H9 (cell line): ENCODE data around the gene BPIFB6. TPM values are rescaled to one million over a fixed set of nuclear protein-coding genes. Genes with fewer than 3 reads are reported as not detected.

Source experiments
- DNase-seq: peaks from one replicate; pipeline ENCODE4 v3.0.0-alpha.2; 2017
- H2AFZ ChIP-seq: one replicate; pipeline ENCODE4 v1.6.1; 2013; ENCODE audit warnings: mild to moderate bottlenecking, low read length, control low read depth, moderate library complexity
- H2AK5ac ChIP-seq: 2 replicates; pipeline ENCODE4 v1.6.1; 2013; ENCODE audit warnings: low read length, control low read depth, mixed read lengths; ENCODE audit not compliant: insufficient read length
- H2BK120ac ChIP-seq: one replicate; pipeline ENCODE4 v1.6.1; 2013; ENCODE audit warnings: low read depth, mild to moderate bottlenecking, low read length, control low read depth, inconsistent platforms; ENCODE audit not compliant: poor library complexity, severe bottlenecking
- H2BK12ac ChIP-seq: 2 replicates; pipeline ENCODE4 v1.6.1; 2013; ENCODE audit warnings: low read length, control low read depth, mixed read lengths, low read depth; ENCODE audit not compliant: insufficient read length
- H2BK15ac ChIP-seq: 2 replicates; pipeline ENCODE4 v1.6.1; 2013; ENCODE audit warnings: low read depth, low read length, control low read depth
- H2BK20ac ChIP-seq: one replicate; pipeline ENCODE4 v1.6.1; 2013; ENCODE audit warnings: low read depth, mild to moderate bottlenecking, low read length, control low read depth, inconsistent platforms; ENCODE audit not compliant: poor library complexity, severe bottlenecking
- H2BK5ac ChIP-seq: 2 replicates; pipeline ENCODE4 v1.6.1; 2013; ENCODE audit warnings: low read length, control low read depth, mixed read lengths; ENCODE audit not compliant: insufficient read length
- H3K14ac ChIP-seq: 2 replicates; pipeline ENCODE4 v1.6.1; 2013; ENCODE audit warnings: low read length, control low read depth; ENCODE audit not compliant: insufficient read depth
- H3K18ac ChIP-seq: 2 replicates; pipeline ENCODE4 v1.6.1; 2013; ENCODE audit warnings: low read depth, mild to moderate bottlenecking, mixed read lengths, low read length, control low read depth; ENCODE audit not compliant: insufficient read length
- H3K23ac ChIP-seq: 2 replicates; pipeline ENCODE4 v1.6.1; 2013; ENCODE audit warnings: low read length, control low read depth, mixed read lengths, low read depth; ENCODE audit not compliant: insufficient read length
- H3K23me2 ChIP-seq: 2 replicates; pipeline ENCODE4 v1.6.1; 2013; ENCODE audit warnings: low read depth, mild to moderate bottlenecking, mixed read lengths, low read length, control low read depth; ENCODE audit not compliant: insufficient read length, poor library complexity, severe bottlenecking
- H3K27ac ChIP-seq: 2 replicates; pipeline ENCODE4 v1.5.1; 2013; ENCODE audit warnings: low read length, control low read depth, mixed read lengths, low read depth; ENCODE audit not compliant: insufficient read length
- H3K27me3 ChIP-seq: 2 replicates; pipeline ENCODE4 v1.6.1; 2013; ENCODE audit warnings: low read length, control low read depth, inconsistent platforms; ENCODE audit not compliant: insufficient read depth
- H3K4ac ChIP-seq: 2 replicates; pipeline ENCODE4 v1.6.1; 2013; ENCODE audit warnings: low read depth, mild to moderate bottlenecking, control low read depth, inconsistent platforms, low read length, moderate library complexity
- H3K4me1 ChIP-seq: 2 replicates; pipeline ENCODE4 v1.6.1; 2013; ENCODE audit warnings: low read length, control low read depth, inconsistent platforms; ENCODE audit not compliant: insufficient read depth
- H3K4me2 ChIP-seq: 2 replicates; pipeline ENCODE4 v1.6.1; 2013; ENCODE audit warnings: low read length, control low read depth, mixed read lengths; ENCODE audit not compliant: insufficient read length, insufficient read depth
- H3K56ac ChIP-seq: 2 replicates; pipeline ENCODE4 v1.6.1; 2013; ENCODE audit warnings: low read depth, mild to moderate bottlenecking, mixed read lengths, low read length, control low read depth; ENCODE audit not compliant: insufficient read length
- H3K79me1 ChIP-seq: 2 replicates; pipeline ENCODE4 v1.6.1; 2013; ENCODE audit warnings: low read depth, mild to moderate bottlenecking, moderate library complexity, low read length, control low read depth, inconsistent platforms; ENCODE audit not compliant: insufficient read depth, poor library complexity, severe bottlenecking
- H3K79me2 ChIP-seq: 2 replicates; pipeline ENCODE4 v1.6.1; 2013; ENCODE audit warnings: low read length, control low read depth, inconsistent platforms; ENCODE audit not compliant: insufficient read depth
- H3K9ac ChIP-seq: 2 replicates; pipeline ENCODE4 v1.6.1; 2013; ENCODE audit warnings: low read length, control low read depth, mixed read lengths; ENCODE audit not compliant: insufficient read length; ENCODE audit errors: extremely low read depth
- H3K9me3 ChIP-seq: one replicate; pipeline ENCODE4 v1.6.1; 2013; ENCODE audit warnings: low read depth, low read length, inconsistent platforms; ENCODE audit not compliant: control insufficient read depth
- H3T11ph ChIP-seq: one replicate; pipeline ENCODE4 v1.6.1; 2013; ENCODE audit warnings: mild to moderate bottlenecking, low read length, control low read depth, inconsistent platforms
- H4K20me1 ChIP-seq: one replicate; pipeline ENCODE4 v1.6.1; 2013; ENCODE audit not compliant: control insufficient read depth, insufficient read length, insufficient read depth
- H4K5ac ChIP-seq: 2 replicates; pipeline ENCODE4 v1.6.1; 2013; ENCODE audit warnings: low read depth, mild to moderate bottlenecking, mixed read lengths, low read length, control low read depth; ENCODE audit not compliant: insufficient read length
- H4K8ac ChIP-seq: replicated peaks from 2 replicates; pipeline ENCODE4 v1.6.1; 2013; ENCODE audit warnings: low read length, control low read depth, mixed read lengths, low read depth; ENCODE audit not compliant: insufficient read length
- H4K91ac ChIP-seq: 2 replicates; pipeline ENCODE4 v1.6.1; 2013; ENCODE audit warnings: low read depth, mild to moderate bottlenecking, moderate library complexity, mixed read lengths, low read length, control low read depth; ENCODE audit not compliant: insufficient read length
- H3K27ac Mint-ChIP-seq, 3 experiments: 2 replicates in 2 of 3; 3 replicates in 1 of 3; pipeline ENCODE4 v1.8.0; 2020 to 2021; ENCODE audit warnings: mixed read lengths in 3 of 3, mild to moderate bottlenecking in 1 of 3, moderate library complexity in 1 of 3
- H3K27me3 Mint-ChIP-seq: 2 replicates; pipeline ENCODE4 v1.8.0; 2021; ENCODE audit warnings: low read depth, mild to moderate bottlenecking, moderate library complexity, mixed read lengths
- H3K36me3 Mint-ChIP-seq, 3 experiments: 2 replicates in 2 of 3; 3 replicates in 1 of 3; pipeline ENCODE4 v1.8.0; 2020 to 2021; ENCODE audit warnings: low read depth in 3 of 3, mixed read lengths in 3 of 3; ENCODE audit not compliant: insufficient read depth in 1 of 3
- H3K4me1 Mint-ChIP-seq, 2 experiments: 2 replicates each; pipeline ENCODE4 v1.8.0; 2020; ENCODE audit warnings: mixed read lengths in 2 of 2
- H3K4me3 Mint-ChIP-seq, 2 experiments: 2 replicates in 1 of 2; 3 replicates in 1 of 2; pipeline ENCODE4 v1.8.0; 2020 to 2021; ENCODE audit warnings: mild to moderate bottlenecking in 2 of 2, mixed read lengths in 2 of 2, moderate library complexity in 1 of 2
- H3K9me3 Mint-ChIP-seq, 2 experiments: 2 replicates in 1 of 2; 3 replicates in 1 of 2; pipeline ENCODE4 v1.8.0; 2020; ENCODE audit warnings: mild to moderate bottlenecking in 2 of 2, mixed read lengths in 2 of 2, moderate library complexity in 1 of 2
- CTCF ChIP-seq: fragments of 200-600 bp; sonication (generic); conservative IDR thresholded peaks from 3 replicates; pipeline ENCODE4 v1.8.0; 2021; ENCODE audit warnings: antibody characterized with exemption, mild to moderate bottlenecking
- WGBS: extraction: QIAGEN DNeasy Blood & Tissue Kit; methylation state at CpG from one replicate; pipeline ENCODE4 v1.1.7; 2013; ENCODE audit warnings: missing lambda C conversion rate, low lambda C conversion rate, mixed read lengths; ENCODE audit not compliant: insufficient read length; ENCODE audit errors: extremely low coverage; 5-methylcytosine and 5-hydroxymethylcytosine counted together
- total RNA-seq: library from RNA; stranded (reverse); gene quantifications from 2 replicates; pipeline ENCODE4 v1.2.1, GENCODE V29; 2021

BPIFB6 gene
- total RNA-seq, 1 experiment from 2014 or later: not detected

GRCh38 chr20:33027769-33028751 is 3.4 kb upstream of the BPIFB6 start:
- Histone ChIP-seq H3K27ac (no peak overlapping the region), H3K23me2 (no peaks in the 10 kb centered on the region), H2BK12ac (no peak overlapping the region), H2AFZ (no peak overlapping the region), H3K18ac (no peak overlapping the region), H4K8ac (no peak overlapping the region), H4K20me1 (no peaks in the 10 kb centered on the region), H3K27me3 (no peaks in the 10 kb centered on the region), H3K79me1 (no peaks in the 10 kb centered on the region), H3K4me1 (no peaks in the 10 kb centered on the region), H3K56ac (no peak overlapping the region), H3T11ph (no peak overlapping the region), H2BK15ac (no peak overlapping the region), H2AK5ac (no peak overlapping the region), H3K79me2 (no peaks in the 10 kb centered on the region), H2BK5ac (no peak overlapping the region), H3K4ac (no peak overlapping the region), H3K9ac (no peak overlapping the region), H4K91ac (no peak overlapping the region), H2BK20ac (no peak overlapping the region), H3K4me2 (no peak overlapping the region), H3K23ac (no peak overlapping the region), H3K9me3 (no peaks in the 10 kb centered on the region), H4K5ac (no peak overlapping the region), H3K14ac (0 out of 2 replicates have a peak overlapping the region, but pooled peaks have one; percentile 6), H2BK120ac (no peak overlapping the region)
- Mint-ChIP-seq H3K9me3 (peaks cover 0 to under 1% of the 10 kb centered on the region in 2 experiments; a peak in 2 of 5 replicates), H3K27ac (no peak overlapping the region), H3K27me3 (peaks cover 10% of the 10 kb centered on the region), H3K4me1 (peaks cover 2 to 3% of the 10 kb centered on the region in 2 experiments; a peak in 3 of 4 replicates), H3K36me3 (no peaks in the 10 kb centered on the region), H3K4me3 (no peak overlapping the region)
- no CpG with 5 or more reads among the region's 12 CpGs for WGBS
- no peak for DNase-seq
- TF ChIP-seq CTCF: no peak
